BLaER1 treated with 17β-estradiol and CSF1 and Interleukin-3, amounts not matched to agents 10 nM and 100 nM (cell line): Measurements from ENCODE around the gene CTSE.
A peak's percentile ranks its signal among the peaks of the same experiment; 100 is the strongest.

Experiments used
- H3K27ac ChIP-seq, 11 experiments: shearing (Covaris generic); formaldehyde crosslinking; 2 replicates each; pipeline ENCODE4 v1.8.1; 2022
- H3K27me3 ChIP-seq, 11 experiments: shearing (Covaris generic); formaldehyde crosslinking; 2 replicates each; pipeline ENCODE4 v1.8.1; 2022
- H3K36me3 ChIP-seq, 11 experiments: shearing (Covaris generic); formaldehyde crosslinking; 2 replicates each; pipeline ENCODE4 v1.8.1; 2022
- H3K4me1 ChIP-seq, 10 experiments: shearing (Covaris generic); formaldehyde crosslinking; 2 replicates each; pipeline ENCODE4 v1.8.1; 2022
- H3K4me2 ChIP-seq, 11 experiments: shearing (Covaris generic); formaldehyde crosslinking; 2 replicates each; pipeline ENCODE4 v1.8.1; 2022
- H3K4me3 ChIP-seq, 10 experiments: shearing (Covaris generic); formaldehyde crosslinking; 2 replicates each; pipeline ENCODE4 v1.8.1; 2022
- H3K9ac ChIP-seq, 11 experiments: shearing (Covaris generic); formaldehyde crosslinking; 2 replicates each; pipeline ENCODE4 v1.8.1; 2022
- H3K9me3 ChIP-seq, 11 experiments: shearing (Covaris generic); formaldehyde crosslinking; replicated peaks in 1 of 11; 2 replicates each; pipeline ENCODE4 v1.8.1; 2022
- H4K20me1 ChIP-seq, 11 experiments: shearing (Covaris generic); formaldehyde crosslinking; 2 replicates each; pipeline ENCODE4 v1.8.1; 2022
- Cebpa-rat ChIP-seq, 11 experiments: shearing (Covaris generic); IDR thresholded peaks; 2 replicates each; pipeline ENCODE4 v1.8.1; 2022

CTSE gene

DNA sequence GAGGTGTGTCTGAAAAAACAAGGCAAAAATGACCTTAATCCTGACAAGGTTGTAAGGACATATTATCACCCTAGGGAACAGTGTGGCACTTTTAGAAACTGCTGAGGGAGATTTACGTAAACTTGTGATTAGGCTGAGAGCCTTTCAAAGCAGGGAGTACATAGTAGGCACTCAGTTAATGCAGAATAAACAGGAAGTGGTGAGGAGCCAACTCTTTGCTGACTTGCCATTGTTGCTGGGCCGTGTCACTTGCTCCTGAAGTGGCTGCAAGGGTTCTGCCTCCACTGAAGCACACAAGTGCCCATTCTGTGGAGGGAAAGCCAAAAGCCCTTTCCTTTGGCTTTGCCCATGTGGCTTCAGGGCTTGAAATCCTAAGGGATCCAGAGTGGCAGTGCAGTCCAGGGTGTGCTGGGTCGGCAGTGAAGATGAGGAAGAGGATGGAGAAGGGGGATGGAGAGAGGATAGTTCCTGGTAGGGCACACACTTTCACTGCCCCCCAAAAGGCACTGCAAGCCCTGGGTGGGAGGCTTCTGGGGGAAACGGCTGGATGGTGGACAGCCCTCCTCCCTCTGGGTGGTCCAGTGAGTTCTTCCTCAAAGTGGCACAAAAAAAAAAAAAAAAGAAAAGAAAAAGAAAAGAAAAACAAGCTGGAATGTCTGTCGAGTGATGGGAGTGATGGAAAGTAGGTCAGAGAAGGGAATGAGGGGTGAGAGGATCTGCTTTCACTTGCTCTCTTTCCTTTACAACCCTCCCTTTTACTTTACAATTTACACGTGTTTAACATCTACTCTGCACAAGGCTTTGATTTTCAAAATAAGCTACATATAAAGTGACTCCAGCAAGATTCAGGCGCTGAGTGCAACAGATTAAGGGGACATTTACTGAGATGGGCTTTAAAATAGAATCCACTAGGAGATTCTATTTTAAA, 15.6 kb upstream of the CTSE start:
- Histone ChIP-seq H3K9ac (peak overlapping the region in 1 of 11 experiments; percentile 2; a peak in 1 of 22 replicates), H3K4me2 (peak overlapping the region; percentile 43 to 82 (median 60)), H3K9me3 (no peaks in the 10 kb centered on the region), H3K36me3 (no peaks in the 10 kb centered on the region), H3K4me1 (peaks cover 49 to 76% (median 54%) of the 10 kb centered on the region in 10 experiments), H3K27me3 (no peaks in the 10 kb centered on the region), H4K20me1 (no peaks in the 10 kb centered on the region), H3K4me3 (no peak overlapping the region), H3K27ac (no peak overlapping the region; a peak in 1 of 22 replicates)
- no peak for TF ChIP-seq Cebpa-rat (IDR thresholded peaks at IDR 0.05)

DNA sequence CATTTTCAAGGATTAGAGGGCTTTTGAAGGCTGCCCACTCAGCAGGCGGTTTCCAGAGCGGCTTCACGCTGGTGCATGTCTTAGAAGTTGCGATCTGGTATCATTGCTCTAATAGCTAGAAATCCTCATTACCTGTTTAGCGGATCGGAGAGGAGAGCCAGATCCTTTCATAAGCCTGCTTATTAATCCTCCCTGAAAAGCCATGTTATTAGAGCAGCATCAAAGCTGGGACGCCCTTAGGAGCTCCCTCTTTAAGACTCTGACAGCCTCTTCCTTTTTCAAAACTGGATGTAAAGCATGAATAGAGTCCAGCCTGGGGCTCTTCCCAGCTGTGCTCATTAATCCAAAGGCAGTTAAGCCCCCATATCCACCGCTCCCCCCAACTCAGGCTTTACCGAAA, 13.9 kb upstream of the CTSE start:
- no peak for TF ChIP-seq Cebpa-rat (IDR thresholded peaks at IDR 0.05)
- peak overlapping the region in 9 of 11 experiments; percentile 8 to 87 (median 47); a peak in 15 of 22 replicates for H3K4me2 ChIP-seq
- no peak overlapping the region for H3K4me3 ChIP-seq
- H3K9me3 ChIP-seq = 0 out of 22 replicates have a peak, but pooled peaks cover 0 to 4% (median 0%) of the 10 kb centered on the region in 11 experiments
- H3K27ac ChIP-seq = no peak overlapping the region
- H3K9ac ChIP-seq = no peak overlapping the region; a peak in 1 of 22 replicates
- no peaks in the 10 kb centered on the region for H4K20me1 ChIP-seq
- no peaks in the 10 kb centered on the region for H3K27me3 ChIP-seq
- H3K36me3 ChIP-seq = no peaks in the 10 kb centered on the region
- H3K4me1 ChIP-seq = peaks cover 56 to 81% (median 64%) of the 10 kb centered on the region in 10 experiments

DNA sequence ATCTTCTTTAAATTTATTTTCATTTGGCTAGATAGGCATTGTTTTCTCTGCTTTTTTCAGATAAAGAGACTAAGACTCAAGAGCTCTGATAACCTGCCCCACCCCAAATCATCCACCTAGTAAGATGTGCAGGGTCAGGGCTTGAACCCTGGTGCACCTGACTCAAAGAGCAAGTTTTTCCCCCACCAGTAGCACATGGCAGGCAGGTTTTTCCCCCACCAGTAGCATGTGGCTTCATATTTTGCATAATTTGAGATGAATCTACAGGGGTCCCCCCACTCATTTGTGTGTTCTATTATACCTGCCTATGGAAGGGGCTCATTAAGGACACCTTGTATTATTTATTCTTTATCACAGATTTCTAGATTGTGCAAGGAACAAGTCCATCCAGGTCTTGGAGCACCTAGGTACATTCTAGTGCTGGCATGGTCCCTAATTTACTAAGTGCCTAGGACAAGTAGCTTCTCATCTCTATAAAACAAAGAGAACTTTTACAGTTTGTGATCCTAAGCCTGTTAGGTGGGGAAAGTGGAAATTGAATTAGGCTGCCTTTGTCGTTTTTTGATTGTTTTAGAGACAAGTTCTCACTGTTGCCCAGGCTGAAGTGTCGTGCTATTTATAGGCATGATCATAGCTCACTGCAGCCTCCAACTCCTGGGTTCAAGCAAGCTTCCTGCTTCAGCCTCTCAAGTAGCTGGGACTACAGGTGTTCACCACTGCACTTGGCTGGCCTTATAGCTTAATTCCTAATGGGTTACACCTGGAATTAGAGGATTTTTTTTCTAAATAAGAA, 13.2 kb upstream of the CTSE start:
- 0 out of 22 replicates have a peak, but pooled peaks cover 0 to 4% (median 0%) of the 10 kb centered on the region in 11 experiments for H3K9me3 ChIP-seq
- peak overlapping the region; percentile 28 to 87 (median 46) for H3K4me2 ChIP-seq
- H3K9ac ChIP-seq = no peak overlapping the region; a peak in 1 of 22 replicates
- TF ChIP-seq Cebpa-rat (IDR thresholded peaks at IDR 0.05) = no peak
- no peaks in the 10 kb centered on the region for H3K36me3 ChIP-seq
- H3K27me3 ChIP-seq = no peaks in the 10 kb centered on the region
- peaks cover 64 to 89% (median 72%) of the 10 kb centered on the region in 10 experiments for H3K4me1 ChIP-seq
- no peak overlapping the region for H3K27ac ChIP-seq
- H3K4me3 ChIP-seq = peak overlapping the region in 2 of 10 experiments; percentile 3 to 13; a peak in 1 of 20 replicates
- no peaks in the 10 kb centered on the region for H4K20me1 ChIP-seq

DNA sequence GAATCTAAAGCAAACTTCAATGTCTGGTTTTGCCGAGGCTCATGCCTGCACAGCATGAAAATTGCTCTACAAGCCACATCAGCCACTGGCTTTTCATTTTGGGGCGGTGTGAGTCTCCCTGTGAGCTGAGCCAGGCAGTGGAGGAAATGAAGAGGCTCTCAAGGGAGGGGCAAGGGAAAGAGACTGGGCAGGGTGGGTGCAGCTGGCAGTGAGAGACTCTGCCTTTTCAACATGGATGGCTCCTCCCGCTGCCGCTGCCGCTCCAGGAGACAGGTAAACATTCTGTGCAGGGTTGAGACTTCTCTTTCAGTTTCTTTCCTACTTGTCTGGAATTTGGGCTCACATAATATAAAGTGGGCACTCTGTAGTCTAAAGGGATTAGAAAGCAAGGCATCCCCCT, 11.3 kb upstream of the CTSE start:
- Histone ChIP-seq H3K4me3 (peak overlapping the region; percentile 18 to 66 (median 47); a peak in 17 of 20 replicates), H3K36me3 (no peaks in the 10 kb centered on the region), H3K27me3 (no peaks in the 10 kb centered on the region), H3K9ac (peak overlapping the region in 10 of 11 experiments; percentile 6 to 64 (median 45); a peak in 19 of 22 replicates), H3K4me2 (peak overlapping the region; percentile 61 to 87 (median 78)), H4K20me1 (no peaks in the 10 kb centered on the region), H3K4me1 (peaks cover 68 to 100% (median 83%) of the 10 kb centered on the region in 10 experiments), H3K27ac (peak overlapping the region in 4 of 11 experiments; percentile 8 to 16 (median 12); a peak in 4 of 22 replicates), H3K9me3 (0 out of 22 replicates have a peak, but pooled peaks cover 0 to 4% (median 0%) of the 10 kb centered on the region in 11 experiments)
- no peak for TF ChIP-seq Cebpa-rat (IDR thresholded peaks at IDR 0.05)

DNA sequence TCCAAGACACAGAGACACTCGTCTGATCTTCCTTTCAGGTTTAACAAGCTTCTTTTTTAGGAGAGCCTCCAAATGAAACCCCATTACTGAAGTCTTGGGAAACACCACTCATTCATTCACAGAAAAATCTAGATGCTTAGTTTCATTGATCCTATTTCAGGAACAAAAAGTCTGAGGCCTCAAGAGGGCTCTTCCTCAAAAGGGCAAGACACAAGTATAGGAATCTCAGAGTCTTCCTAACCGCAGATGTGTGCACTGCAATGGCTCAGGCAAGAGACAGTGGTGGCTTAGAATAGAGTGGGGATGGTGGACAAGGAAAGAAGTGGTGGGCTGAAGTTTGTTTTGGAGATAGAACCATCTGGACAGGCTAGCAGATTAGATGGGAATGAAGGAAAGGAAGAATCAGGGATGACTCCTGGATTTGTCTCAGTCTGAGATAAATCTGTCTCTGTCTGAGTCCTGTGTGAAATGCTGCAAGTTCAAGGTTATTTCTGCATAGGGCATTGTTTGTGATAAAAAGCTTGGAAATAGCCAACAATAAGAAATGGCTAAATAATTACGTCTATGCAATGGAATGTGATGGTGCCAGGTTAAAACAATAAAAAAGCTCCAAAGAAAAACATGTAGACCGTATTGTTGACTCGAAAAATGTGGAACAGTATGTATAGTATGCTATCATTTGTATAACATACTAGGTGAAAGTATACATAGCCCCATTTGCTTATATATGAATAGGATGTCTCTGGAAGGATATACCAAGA, 8.9 kb upstream of the CTSE start:
- Histone ChIP-seq H3K27ac (peak overlapping the region in 4 of 11 experiments; percentile 1 to 17 (median 6); a peak in 1 of 22 replicates), H4K20me1 (no peaks in the 10 kb centered on the region), H3K36me3 (no peaks in the 10 kb centered on the region), H3K4me1 (peaks cover 52 to 87% (median 67%) of the 10 kb centered on the region in 10 experiments), H3K27me3 (no peaks in the 10 kb centered on the region), H3K4me2 (peak overlapping the region; percentile 29 to 83 (median 64); a peak in 21 of 22 replicates), H3K9me3 (0 out of 22 replicates have a peak, but pooled peaks cover 0 to 4% (median 0%) of the 10 kb centered on the region in 11 experiments), H3K4me3 (no peak overlapping the region), H3K9ac (no peak overlapping the region)
- no peak for TF ChIP-seq Cebpa-rat (IDR thresholded peaks at IDR 0.05)

DNA sequence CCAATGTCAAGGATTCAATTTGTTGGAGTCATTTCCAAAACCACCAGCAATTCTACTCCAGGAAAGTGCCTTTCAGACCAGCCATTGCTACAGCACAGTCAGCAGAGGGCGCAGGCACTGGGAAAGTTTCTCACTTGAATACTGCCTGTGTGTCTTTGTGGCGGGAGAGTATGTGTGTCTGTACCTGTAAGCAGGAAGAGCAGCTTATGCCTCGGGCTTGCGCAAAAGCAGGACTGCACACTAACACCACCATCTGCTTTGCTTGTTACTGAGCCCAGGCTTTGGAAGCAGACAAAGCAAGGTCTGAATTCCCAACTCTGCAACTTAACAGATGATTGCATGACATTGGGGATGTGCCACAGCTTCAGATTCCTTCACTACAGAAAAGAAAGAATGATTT, 7.0 kb upstream of the CTSE start:
- no peak overlapping the region for H3K27ac ChIP-seq
- H3K27me3 ChIP-seq = no peaks in the 10 kb centered on the region
- H3K36me3 ChIP-seq = no peaks in the 10 kb centered on the region
- peak overlapping the region; percentile 16 to 83 (median 64); a peak in 21 of 22 replicates for H3K4me2 ChIP-seq
- no peak for TF ChIP-seq Cebpa-rat (IDR thresholded peaks at IDR 0.05)
- H4K20me1 ChIP-seq = no peaks in the 10 kb centered on the region
- H3K9ac ChIP-seq = no peak overlapping the region
- H3K9me3 ChIP-seq = peaks cover 0 to 11% (median 8%) of the 10 kb centered on the region in 11 experiments; a peak in 9 of 22 replicates
- no peak overlapping the region for H3K4me3 ChIP-seq
- peaks cover 41 to 69% (median 54%) of the 10 kb centered on the region in 10 experiments for H3K4me1 ChIP-seq

DNA sequence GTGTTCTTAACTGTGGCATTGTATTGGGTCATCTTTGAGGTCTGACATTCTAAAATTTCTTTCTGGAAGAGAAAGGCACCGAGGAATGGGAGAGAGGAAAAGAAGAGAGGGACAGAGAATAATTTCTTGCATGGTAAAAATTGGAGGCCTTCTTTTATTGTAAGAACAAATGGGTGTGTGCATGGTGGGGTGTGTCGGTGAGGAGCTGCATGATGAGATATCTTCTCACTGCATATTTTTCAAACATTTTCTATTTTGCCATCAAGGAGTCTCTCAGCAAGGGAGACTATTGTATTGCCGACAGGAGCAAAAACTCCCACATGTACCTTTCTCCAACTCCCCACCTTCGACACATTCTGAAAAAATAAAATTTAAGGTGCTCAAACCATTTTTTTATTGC, 6.5 kb upstream of the CTSE start:
- Histone ChIP-seq H3K9ac (no peak overlapping the region), H3K27ac (no peak overlapping the region), H3K4me1 (peaks cover 37 to 64% (median 49%) of the 10 kb centered on the region in 10 experiments), H3K4me3 (no peak overlapping the region), H3K4me2 (peak overlapping the region in 4 of 11 experiments; percentile 11 to 79 (median 70); a peak in 4 of 22 replicates), H3K36me3 (no peaks in the 10 kb centered on the region), H3K9me3 (peaks cover 0 to 11% (median 8%) of the 10 kb centered on the region in 11 experiments; a peak in 9 of 22 replicates), H3K27me3 (no peaks in the 10 kb centered on the region), H4K20me1 (no peaks in the 10 kb centered on the region)
- no peak for TF ChIP-seq Cebpa-rat (IDR thresholded peaks at IDR 0.05)

DNA sequence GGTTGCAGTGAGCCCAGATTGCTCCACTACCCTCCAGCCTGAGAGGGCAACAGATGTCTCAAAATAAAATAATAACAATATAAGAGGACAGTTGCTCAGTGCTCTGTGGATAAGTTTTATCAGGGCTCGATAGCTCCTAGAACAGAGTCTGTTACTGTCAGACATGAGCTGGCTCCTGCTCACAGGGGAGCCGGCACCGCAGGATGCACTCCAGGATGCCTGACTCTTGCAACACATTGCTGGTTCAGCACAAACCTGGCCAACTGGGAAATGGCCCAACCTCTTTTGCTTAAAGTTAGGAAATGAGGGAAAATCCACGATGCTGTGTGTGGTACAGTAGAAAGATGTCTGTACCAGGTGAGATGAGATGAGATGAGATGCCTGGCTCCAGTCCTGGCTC, 5.8 kb upstream of the CTSE start:
- Histone ChIP-seq H3K9me3 (peaks cover 0 to 11% (median 8%) of the 10 kb centered on the region in 11 experiments; a peak in 9 of 22 replicates), H3K27ac (no peak overlapping the region), H3K9ac (no peak overlapping the region), H3K36me3 (no peaks in the 10 kb centered on the region), H4K20me1 (no peaks in the 10 kb centered on the region), H3K4me1 (peaks cover 30 to 57% (median 42%) of the 10 kb centered on the region in 10 experiments), H3K4me2 (peak overlapping the region in 4 of 11 experiments; percentile 31 to 79 (median 50); a peak in 9 of 22 replicates), H3K27me3 (no peaks in the 10 kb centered on the region), H3K4me3 (no peak overlapping the region)
- no peak for TF ChIP-seq Cebpa-rat (IDR thresholded peaks at IDR 0.05)
